Measurements from ENCODE around the gene SMG7.

GRCh38 chr1:183460596-183460995 is 11.7 kb upstream of the SMG7 start:
- no peak for TF ChIP-seq CTCF (IDR thresholded peaks at IDR 0.05)
- TF ChIP-seq POLR2A (IDR thresholded peaks at IDR 0.05): no peak
